K562 (cell line): ENCODE measurements around the gene CDK14. TPM values are rescaled to one million over a fixed set of nuclear protein-coding genes. Genes with fewer than 3 reads are reported as not detected.

Source experiments
- ATAC-seq: fragments of 200-7000 bp; cut with Tn5 transposase; 3 replicates; pipeline ENCODE4 v1.9.1; 2020; ENCODE audit warnings: moderate library complexity
- BruUV-seq: library from RNA; stranded (reverse); fragments of 400-500 nt; replicated peaks from 2 replicates; lab custom pipeline; 2021; lab: Mats Ljungman, UMichigan
- CTCF ChIA-PET: fragments of 300-600 bp; formaldehyde crosslinking; extraction: SDS; loops from one replicate; lab custom pipeline; 2021; ENCODE audit warnings: low intra/inter-chr PET ratio; lab: Yijun Ruan, JAX
- POLR2A ChIA-PET: fragments of 300-600, 350-650 bp; sonication (Branson Sonifier 250); formaldehyde crosslinking; extraction: SDS; loops from one replicate; lab custom pipeline; 2021; ENCODE audit warnings: antibody characterized with exemption, inconsistent platforms; lab: Yijun Ruan, JAX
- DNase-seq, 4 experiments: peaks; one replicate each; pipeline versions ENCODE4 v3.0.0 to v3.0.0-alpha.2; 2011 to 2018; ENCODE audit warnings: low spot score in 3 of 4, mixed read lengths in 3 of 4; ENCODE audit errors: extremely low read depth in 1 of 4
- FAIRE-seq: peaks from 2 replicates; lab custom pipeline; 2011; peaks lifted over from hg19 to GRCh38; lab: Jason Lieb, UNC
- H2AFZ ChIP-seq: 2 replicates; pipeline ENCODE4 v1.6.0; 2011; ENCODE audit warnings: low read depth, low read length, control low read depth, inconsistent platforms
- H3K27ac ChIP-seq: fragments of 200-600 bp; 3 replicates; pipeline ENCODE4 v1.8.0; 2011; ENCODE audit warnings: low read depth, mild to moderate bottlenecking, control low read depth, inconsistent platforms, low read length, moderate library complexity, mixed read lengths; ENCODE audit errors: extremely low read depth
- H3K27me3 ChIP-seq, 2 experiments: fragments of 300-600 bp in 1 of 2; 2 replicates in 1 of 2; 3 replicates in 1 of 2; pipeline versions ENCODE4 v1.6.0 to v1.8.0; 2011; ENCODE audit warnings: inconsistent platforms in 2 of 2, low read length in 2 of 2, mild to moderate bottlenecking in 1 of 2, mixed read lengths in 1 of 2, moderate library complexity in 1 of 2; ENCODE audit not compliant: control insufficient read depth in 2 of 2, insufficient read depth in 2 of 2
- H3K36me3 ChIP-seq: fragments of 300-600 bp; 3 replicates; pipeline ENCODE4 v1.8.0; 2011; ENCODE audit warnings: mild to moderate bottlenecking, low read length, inconsistent platforms; ENCODE audit not compliant: control insufficient read depth, insufficient read depth
- H3K4me1 ChIP-seq, 2 experiments: fragments of 200-600 bp in 1 of 2; replicated peaks in 1 of 2; 2 replicates in 1 of 2; 3 replicates in 1 of 2; pipeline versions ENCODE4 v1.5.1 to v1.8.0; 2011; ENCODE audit warnings: inconsistent platforms in 2 of 2, low read length in 2 of 2, mild to moderate bottlenecking in 1 of 2, mixed read lengths in 1 of 2, moderate library complexity in 1 of 2; ENCODE audit not compliant: control insufficient read depth in 2 of 2, insufficient read depth in 2 of 2
- H3K4me2 ChIP-seq: 2 replicates; pipeline ENCODE4 v1.6.1; 2011; ENCODE audit warnings: low read length, control low read depth, inconsistent platforms, mixed read lengths; ENCODE audit not compliant: insufficient read depth
- H3K4me3 ChIP-seq: fragments of 200-600 bp; sonication (generic), shearing (Covaris generic); 2 replicates; pipeline ENCODE4 v1.5.1; 2016; ENCODE audit warnings: control low read depth, inconsistent platforms
- H3K79me2 ChIP-seq: fragments of 200-600 bp; 3 replicates; pipeline ENCODE4 v1.8.0; 2011; ENCODE audit warnings: low read length, inconsistent platforms; ENCODE audit not compliant: control insufficient read depth, insufficient read depth
- H3K9ac ChIP-seq, 2 experiments: 2 replicates each; pipeline versions ENCODE4 v1.6.0 to v1.6.1; 2011; ENCODE audit warnings: low read depth in 2 of 2, low read length in 2 of 2, control low read depth in 1 of 2, inconsistent platforms in 1 of 2, mild to moderate bottlenecking in 1 of 2, mixed read lengths in 1 of 2; ENCODE audit not compliant: insufficient read depth in 1 of 2
- H3K9me1 ChIP-seq: one replicate; pipeline ENCODE4 v1.6.0; 2011; ENCODE audit warnings: inconsistent platforms, mild to moderate bottlenecking, low read length, moderate library complexity; ENCODE audit not compliant: control insufficient read depth, insufficient read depth
- H3K9me3 ChIP-seq: replicated peaks from 2 replicates; pipeline ENCODE4 v1.5.1; 2011; ENCODE audit warnings: low read depth, low read length, inconsistent platforms; ENCODE audit not compliant: control insufficient read depth, insufficient read depth
- H4K20me1 ChIP-seq: replicated peaks from 2 replicates; pipeline ENCODE4 v1.6.1; 2011; ENCODE audit warnings: low read length, inconsistent platforms, mixed read lengths; ENCODE audit not compliant: control insufficient read depth, insufficient read depth
- CEBPZ ChIP-seq: fragments of 150-350 bp; IDR thresholded peaks from 2 replicates; pipeline ENCODE4 v1.6.1; 2014; ENCODE audit warnings: low read depth, mild to moderate bottlenecking, low read length, borderline replicate concordance
- DDX20 ChIP-seq: fragments of 450-650 bp; IDR thresholded peaks from 2 replicates; pipeline ENCODE4 v1.6.1; 2016; ENCODE audit warnings: missing genetic modification characterization, low read depth, mild to moderate bottlenecking, missing compliant biosample characterization, moderate library complexity
- PHTF2 ChIP-seq: fragments of 250-450 bp; sonication (Bioruptor Pico); IDR thresholded peaks from 2 replicates; pipeline ENCODE4 v1.5.0; 2021; ENCODE audit warnings: mild to moderate bottlenecking
- RERE ChIP-seq: sonication (generic); formaldehyde crosslinking; IDR thresholded peaks from 2 replicates; pipeline ENCODE4 v1.8.0; 2023; ENCODE audit warnings: missing genetic modification reagents, mild to moderate bottlenecking, borderline replicate concordance
- WHSC1 ChIP-seq: IDR thresholded peaks from one replicate; pipeline ENCODE4 v1.6.1; 2012; ENCODE audit warnings: low read length, control low read depth, inconsistent platforms
- ZNF274 ChIP-seq: IDR thresholded peaks from 2 replicates; pipeline ENCODE4 v1.6.1; 2011; ENCODE audit warnings: low read depth, mild to moderate bottlenecking, low read length, moderate library complexity, borderline replicate concordance
- WGBS: fragments of 100-300 bp; shearing (Covaris generic); methylation state at CpG from one replicate; pipeline ENCODE4 v1.1.6; 2016; ENCODE audit warnings: low coverage, mixed read lengths; ENCODE audit not compliant: insufficient coverage; ENCODE audit errors: missing lambda C conversion rate; 5-methylcytosine and 5-hydroxymethylcytosine counted together
- in situ Hi-C: fragments of 300-500 bp; cut with MboI; formaldehyde crosslinking; loops from 4 replicates; pipeline ENCODE4 v1.15.0; 2018; ENCODE audit warnings: inconsistent platforms, mixed read lengths
- intact Hi-C: fragments of 100-400 bp; cut with micrococcal nuclease; formaldehyde crosslinking; loops from 2 replicates; pipeline ENCODE4 v1.14.2; 2022
- polyA plus RNA-seq, 8 experiments: library from polyadenylated mRNA; depleted of rRNA in 4 of 8; stranded (reverse) in 5 of 8; unstranded in 3 of 8; fragments of >200 nt; fragmentation: Nextera tagmentation in 2 of 8; fragmentation: Illumina TruSeq in 1 of 8; extraction: Ambion mirVana in 2 of 8; extraction: Trizol in 1 of 8; gene quantifications; 2 replicates each; pipeline versions ENCODE4 v1.2.1 to v1.2.3, GENCODE V29; 2011 to 2014; ENCODE audit warnings: inconsistent platforms in 1 of 8, missing spikeins in 1 of 8
- total RNA-seq, 7 experiments: library from RNA; depleted of rRNA in 6 of 7; stranded (reverse); fragments of >200 nt in 6 of 7; fragmentation: Illumina TruSeq in 2 of 7; extraction: Trizol in 2 of 7; gene quantifications; 2 replicates each; pipeline versions ENCODE4 v1.2.1 to v1.2.3, GENCODE V29; 2011 to 2021; ENCODE audit warnings: low replicate concordance in 1 of 7

Gene CDK14
- total and polyA plus RNA-seq, 9 of the 15 experiments (the other 6 are each of a cell fraction or from before 2014, with no cell fraction given): 0.03 to 0.91 (median 0.16) TPM

DNA sequence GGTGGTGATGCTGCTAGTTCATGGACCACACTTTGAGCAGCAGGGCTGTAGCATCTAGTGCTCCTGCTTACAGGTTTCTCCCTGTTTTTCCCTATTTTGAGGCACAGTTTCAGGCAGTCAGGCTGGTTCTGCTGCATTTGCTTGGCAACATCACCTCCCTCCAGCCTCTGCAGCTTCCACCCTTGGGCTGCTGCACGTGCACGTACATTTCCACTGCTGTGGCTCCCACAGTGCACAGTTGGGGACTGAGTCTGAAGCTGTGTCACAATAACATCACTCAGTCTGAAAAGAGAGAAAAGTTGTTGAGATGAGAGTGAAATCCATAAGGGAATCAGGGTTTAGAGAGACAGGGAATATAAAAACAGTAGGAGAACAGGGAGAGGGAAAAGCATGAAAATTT lies 437.5 kb downstream of the CDK14 start (continued):
- TF ChIP-seq CEBPZ (no peak), ZNF274 (no peak), WHSC1 (no peak)

- no peaks in the 10 kb centered on the region for H3K9me1 ChIP-seq
- peak; percentile 32 to 50 (median 46) for DNase-seq
- H3K4me3 ChIP-seq: no peak overlapping the region
- BruUV-seq: no TSS peak
- H2AFZ ChIP-seq: no peak overlapping the region
- WGBS: 0% methylated on average over 1 of the region's 1 CpG
- no peak for FAIRE-seq
- H3K4me2 ChIP-seq: no peak overlapping the region
- ATAC-seq: peak; percentile 75
- H4K20me1 ChIP-seq: no peaks in the 10 kb centered on the region
- H3K36me3 ChIP-seq: no peaks in the 10 kb centered on the region
- no peaks in the 10 kb centered on the region for H3K79me2 ChIP-seq
- CTCF ChIA-PET: interaction anchor here (1.5 kb wide), 1 partner anchor 580 kb away, joined by 5 read pairs; no protein-coding TSS in a partner anchor
- H3K4me1 ChIP-seq: no peaks in the 10 kb centered on the region
- H3K27me3 ChIP-seq: no peaks in the 10 kb centered on the region
- in situ Hi-C loops: no loop called here
- no peaks in the 10 kb centered on the region for H3K9me3 ChIP-seq
- POLR2A ChIA-PET: interaction anchor here (1.0 kb wide), 1 partner anchor 10 kb away, joined by 3 read pairs; no protein-coding TSS in a partner anchor
- intact Hi-C loops: loop anchor here (2.0 to 5.0 kb wide), 2 partner anchors 482 to 580 kb away; no protein-coding TSS in a partner anchor
- no peak overlapping the region for H3K9ac ChIP-seq
- no peak overlapping the region for H3K27ac ChIP-seq
- TF ChIP-seq RERE (no peak), PHTF2 (CRISPR knock-in tag) (no peak), DDX20 (tag) (no peak)
Measured at GRCh38 chr7:91034459-91035368, 438.6 kb downstream of the CDK14 start.
